Epithelial cell of esophagus (primary cell): ENCODE data around the gene BPIFA2.
"Not testable (repeated sequence)": the region's sequence is repeated elsewhere in the genome, so short reads cannot be mapped to it uniquely, and the experiment has no call there.

Experiments used
- DNase-seq: peaks from one replicate; pipeline ENCODE4 v3.0.0; 2010; ENCODE audit warnings: low read depth
- H3K4me3 ChIP-seq: 2 replicates; pipeline ENCODE4 v1.5.1; 2011; ENCODE audit warnings: mild to moderate bottlenecking, low read length, control low read depth
- CTCF ChIP-seq: IDR thresholded peaks from 2 replicates; pipeline ENCODE4 v1.5.1; 2011; ENCODE audit warnings: low read depth, mild to moderate bottlenecking, low read length, control low read depth, inconsistent platforms; ENCODE audit not compliant: insufficient read depth; ENCODE audit errors: missing control alignments

BPIFA2 gene

GRCh38 chr20:33181482-33182093 lies 13.6 kb downstream of the BPIFA2 start:
- TF ChIP-seq CTCF: no peak

GRCh38 chr20:33183312-33183711 lies 15.4 kb downstream of the BPIFA2 start:
- no peak for TF ChIP-seq CTCF
- no peak for DNase-seq
- H3K4me3 ChIP-seq: no peak overlapping the region

More at GRCh38 chr20:33181482-33182093, 13.6 kb downstream of the BPIFA2 start:
- no peak overlapping the region for H3K4me3 ChIP-seq
- no peak for DNase-seq

- DNase-seq, H3K4me3 ChIP-seq: not testable (repeated sequence)
Measured at GRCh38 chr20:33185031-33185590, 17.2 kb downstream of the BPIFA2 start.

GRCh38 chr20:33187491-33187890 lies 19.5 kb downstream of the BPIFA2 start:
- TF ChIP-seq CTCF: no peak
- DNase-seq: no peak
- H3K4me3 ChIP-seq: no peak overlapping the region

- TF ChIP-seq CTCF: no peak
- no peak for DNase-seq
- no peak overlapping the region for H3K4me3 ChIP-seq
Measured at GRCh38 chr20:33188421-33188820, 20.5 kb downstream of the BPIFA2 start.

- no peak overlapping the region for H3K4me3 ChIP-seq
- no peak for DNase-seq
- TF ChIP-seq CTCF: no peak
Measured at GRCh38 chr20:33191484-33191883, 23.5 kb downstream of the BPIFA2 start.

GRCh38 chr20:33191955-33192354 lies 24.0 kb downstream of the BPIFA2 start:
- no peak for TF ChIP-seq CTCF
- H3K4me3 ChIP-seq: no peak overlapping the region
- DNase-seq: no peak
